Mammary epithelial cell (primary cell): ENCODE data around the gene ERGIC1.

Experiments
- EZH2 ChIP-seq: IDR thresholded peaks from 2 replicates; pipeline ENCODE4 v1.6.1; 2012; ENCODE audit warnings: low read length, inconsistent platforms, borderline replicate concordance
- TF ChIP-seq, protein P1 (sequence below), 2 donors: IDR thresholded peaks in 1 of 2; conservative IDR thresholded peaks in 1 of 2; 2 replicates each; pipeline ENCODE4 v1.5.1; 2011 to 2012; ENCODE audit warnings: inconsistent platforms in 2 of 2, low read length in 2 of 2, mild to moderate bottlenecking in 2 of 2, control low read depth in 1 of 2, low read depth in 1 of 2; ENCODE audit not compliant: insufficient read depth in 1 of 2; ENCODE audit errors: extremely low read depth in 1 of 2

DNA sequence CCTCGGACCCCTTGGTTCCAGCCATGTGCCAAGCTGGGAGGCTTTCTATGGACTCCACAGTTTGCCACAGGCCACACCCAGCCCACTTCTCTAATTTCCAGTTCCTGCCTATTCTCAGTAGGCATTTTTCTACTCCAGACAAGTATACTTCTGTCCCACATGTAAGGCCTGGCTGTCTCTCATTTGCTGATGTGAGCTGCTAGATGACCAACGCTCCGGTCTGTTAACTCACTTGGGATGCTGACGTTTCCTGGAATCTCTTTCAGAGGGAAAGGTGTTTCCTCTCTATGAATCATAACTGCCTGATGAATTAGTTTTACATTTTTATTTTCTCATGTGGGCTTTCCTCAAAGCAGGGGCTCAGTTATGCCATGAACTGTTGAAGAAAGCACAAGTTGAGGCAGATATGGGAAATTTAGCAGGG is 36.3 kb downstream of the ERGIC1 start:
- TF ChIP-seq, protein P1, sequence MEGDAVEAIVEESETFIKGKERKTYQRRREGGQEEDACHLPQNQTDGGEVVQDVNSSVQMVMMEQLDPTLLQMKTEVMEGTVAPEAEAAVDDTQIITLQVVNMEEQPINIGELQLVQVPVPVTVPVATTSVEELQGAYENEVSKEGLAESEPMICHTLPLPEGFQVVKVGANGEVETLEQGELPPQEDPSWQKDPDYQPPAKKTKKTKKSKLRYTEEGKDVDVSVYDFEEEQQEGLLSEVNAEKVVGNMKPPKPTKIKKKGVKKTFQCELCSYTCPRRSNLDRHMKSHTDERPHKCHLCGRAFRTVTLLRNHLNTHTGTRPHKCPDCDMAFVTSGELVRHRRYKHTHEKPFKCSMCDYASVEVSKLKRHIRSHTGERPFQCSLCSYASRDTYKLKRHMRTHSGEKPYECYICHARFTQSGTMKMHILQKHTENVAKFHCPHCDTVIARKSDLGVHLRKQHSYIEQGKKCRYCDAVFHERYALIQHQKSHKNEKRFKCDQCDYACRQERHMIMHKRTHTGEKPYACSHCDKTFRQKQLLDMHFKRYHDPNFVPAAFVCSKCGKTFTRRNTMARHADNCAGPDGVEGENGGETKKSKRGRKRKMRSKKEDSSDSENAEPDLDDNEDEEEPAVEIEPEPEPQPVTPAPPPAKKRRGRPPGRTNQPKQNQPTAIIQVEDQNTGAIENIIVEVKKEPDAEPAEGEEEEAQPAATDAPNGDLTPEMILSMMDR (conservative IDR thresholded peaks at IDR 0.05 in 1 of 2, IDR thresholded peaks at IDR 0.05 in 1 of 2; ENCODE audit: extremely low read depth in 1 of 2, insufficient read depth in 1 of 2, low read depth in 1 of 2, low read length in 2 of 2) = no peak
- TF ChIP-seq EZH2 = no peak
